Umbilical cord (tissue), 2 donors: ENCODE results near the gene GIN1. TPM values are rescaled to one million over a fixed set of nuclear protein-coding genes. Genes with fewer than 3 reads are reported as not detected.
"Not testable (repeated sequence)": the region's sequence is repeated elsewhere in the genome, so short reads cannot be mapped to it uniquely, and the experiment has no call there.

Source experiments
- DNase-seq: peaks from one replicate; pipeline ENCODE4 v3.0.0-alpha.2; 2015; ENCODE audit warnings: low spot score
- total RNA-seq: library from RNA; depleted of rRNA; stranded (reverse); fragments of >200 nt; gene quantifications from one replicate; pipeline ENCODE4 v1.2.3, GENCODE V29; 2014; ENCODE audit warnings: low replicate concordance; ENCODE audit not compliant: insufficient read depth

The GIN1 gene
- total RNA-seq = 11.3 TPM

- DNase-seq = peak; percentile 99
Measured at GRCh38 chr5:103119765-103120606, at the start of gene GIN1, which contains the start of gene PPIP5K2. GIN1 (minus strand) TSS chr5:103120138; CDS start chr5:103108707, 11,431 bp downstream. PPIP5K2 (plus strand) TSS chr5:103120301; CDS start chr5:103129590, 9,289 bp downstream.

- no peak for DNase-seq
Measured at GRCh38 chr5:103166706-103167105, 46.8 kb upstream of the GIN1 start.

DNA sequence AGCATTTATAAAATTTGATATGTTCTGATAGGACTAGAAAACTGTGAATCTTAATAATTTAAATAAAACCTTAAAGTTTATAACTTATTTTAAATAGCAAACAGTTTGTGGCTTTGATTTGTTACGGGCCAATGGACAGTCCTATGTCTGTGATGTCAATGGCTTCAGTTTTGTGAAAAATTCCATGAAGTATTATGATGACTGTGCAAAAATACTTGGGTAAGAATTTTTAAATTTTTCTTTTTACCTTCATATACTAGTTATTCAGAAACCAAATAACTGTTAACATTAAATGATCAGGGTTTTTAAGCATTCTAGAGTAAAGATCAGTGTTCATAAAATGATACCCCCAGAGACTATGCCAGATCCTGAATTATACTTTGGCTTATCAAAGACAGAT, 31.2 kb upstream of the GIN1 start:
- no peak for DNase-seq

- no peak for DNase-seq
Measured at GRCh38 chr5:103148213-103148612, 28.3 kb upstream of the GIN1 start.

DNA sequence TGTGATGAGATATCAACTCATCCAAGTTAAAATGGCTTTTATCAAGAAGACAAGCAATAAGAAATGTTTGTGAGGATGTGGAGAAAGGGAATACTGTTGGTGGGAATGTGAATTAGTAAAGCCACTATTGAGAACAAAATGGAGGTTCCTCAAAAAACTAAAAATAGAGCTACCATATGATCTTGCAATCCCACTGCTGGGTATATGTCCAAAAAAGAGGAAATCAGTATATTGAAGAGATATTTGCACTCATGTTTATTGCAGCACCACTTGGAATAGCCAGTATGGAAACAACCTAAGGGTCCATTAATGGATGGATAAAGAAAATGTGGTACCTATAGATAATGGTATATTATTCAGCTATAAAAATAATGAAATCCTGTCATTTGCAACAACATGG, 25.3 kb upstream of the GIN1 start:
- DNase-seq = no peak

DNA sequence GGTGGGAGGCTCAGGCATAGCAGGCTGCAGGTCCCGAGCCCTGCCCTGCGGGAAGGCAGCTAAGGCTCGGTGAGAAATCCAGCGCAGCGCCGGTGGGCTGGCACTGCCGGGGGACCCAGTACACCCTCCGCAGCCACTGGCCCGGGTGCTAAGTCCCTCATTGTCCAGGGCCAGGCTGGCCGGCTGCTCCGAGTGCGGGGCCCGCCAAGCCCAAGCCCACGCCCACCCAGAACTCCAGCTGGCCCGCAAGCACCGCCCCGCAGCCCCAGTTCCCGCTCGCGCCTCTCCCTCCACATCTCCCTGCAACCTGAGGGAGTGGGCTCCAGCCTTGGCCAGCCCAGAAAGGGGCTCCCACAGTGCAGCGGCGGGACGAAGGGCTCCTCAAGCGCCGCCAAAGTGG, 22.2 kb upstream of the GIN1 start:
- DNase-seq = not testable (repeated sequence)

DNA sequence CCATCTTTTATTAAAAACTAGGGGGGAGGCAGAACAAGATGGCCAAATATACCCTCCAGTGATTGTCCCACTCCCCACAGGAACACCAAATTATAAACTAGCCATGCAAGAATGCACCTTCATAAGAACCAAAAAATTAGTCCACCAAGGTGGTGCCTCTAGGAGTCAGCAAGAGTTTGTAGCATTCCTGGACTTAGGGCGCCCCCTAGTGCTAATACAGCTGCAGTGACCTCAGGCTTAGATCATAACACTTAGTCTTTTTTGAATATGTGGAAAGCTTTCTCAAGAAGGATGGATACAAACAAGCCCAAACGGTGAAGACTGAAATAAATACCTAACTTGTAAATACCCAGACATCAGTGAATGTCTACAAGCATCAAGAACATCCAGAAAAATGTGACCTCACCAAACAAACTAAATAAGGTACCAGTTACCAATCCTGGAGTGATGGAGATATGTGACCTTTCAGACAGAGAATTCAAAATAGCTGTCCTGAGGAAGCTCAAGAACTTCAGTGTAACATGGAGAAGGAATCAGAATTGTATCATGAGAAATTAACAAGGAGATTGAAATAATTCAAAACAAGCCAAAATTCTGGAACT, 19.4 kb upstream of the GIN1 start:
- peak; percentile 48 for DNase-seq

DNA sequence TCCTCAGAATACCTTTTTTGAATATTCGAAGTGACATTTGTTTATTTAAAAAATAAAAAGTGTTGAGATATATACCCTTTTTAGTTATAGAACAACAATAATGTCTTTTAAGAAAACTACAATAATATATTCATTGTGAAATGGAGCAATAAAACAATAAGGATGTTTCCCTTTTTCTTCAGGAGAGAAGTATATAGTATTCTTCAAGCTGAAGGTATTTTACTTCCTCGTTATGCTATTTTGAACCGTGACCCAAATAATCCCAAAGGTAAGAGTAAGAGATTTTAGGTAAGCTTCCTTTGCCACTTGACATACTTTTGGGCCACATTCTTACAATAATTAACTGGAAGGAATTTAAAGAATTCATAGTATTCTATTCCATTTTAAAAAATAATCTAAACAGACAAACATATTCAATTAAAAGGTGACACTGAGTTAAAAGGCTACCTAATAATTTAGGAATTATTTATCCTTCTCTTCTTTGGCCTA, 18.3 kb upstream of the GIN1 start:
- DNase-seq = no peak

DNA sequence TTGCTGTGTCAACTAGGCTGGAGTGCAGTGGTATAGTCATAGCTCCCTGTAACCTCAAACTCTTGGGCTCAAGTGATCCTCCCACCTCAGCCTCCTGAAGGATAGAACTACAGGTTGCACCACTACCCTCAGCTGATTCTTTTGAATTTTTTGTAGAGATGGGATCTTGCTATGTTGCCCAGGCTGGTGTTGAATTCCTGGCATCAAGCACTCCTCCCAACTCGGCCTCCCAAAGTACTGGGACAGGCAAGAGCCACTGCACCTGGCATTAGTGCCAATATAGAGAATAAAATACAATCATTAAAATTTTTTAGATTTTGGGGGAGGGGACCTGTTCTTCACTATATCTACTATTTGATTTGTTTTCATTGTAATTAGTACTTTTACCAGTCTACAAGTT, 15.5 kb upstream of the GIN1 start:
- no peak for DNase-seq

- DNase-seq = no peak
Measured at GRCh38 chr5:103133231-103133630, 13.3 kb upstream of the GIN1 start.

DNA sequence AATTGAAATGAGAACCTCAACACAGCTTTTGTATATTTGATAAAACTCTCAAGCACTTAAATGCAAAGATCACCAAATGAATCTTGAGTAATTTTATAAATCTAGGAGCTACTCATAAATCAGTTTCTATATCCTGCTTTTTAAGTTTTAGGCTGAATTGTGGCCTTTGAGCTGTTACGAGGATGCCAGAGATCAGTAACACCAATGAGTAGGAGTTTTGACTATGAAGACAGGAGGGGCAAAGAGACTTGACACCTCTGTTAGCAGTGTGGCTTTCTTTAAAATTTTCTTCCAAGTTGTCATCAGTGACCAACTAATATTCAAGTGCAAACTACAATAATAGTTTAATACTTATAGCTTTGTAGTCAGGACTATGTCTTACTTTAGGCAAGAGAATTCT, 12.7 kb upstream of the GIN1 start:
- DNase-seq = no peak

- DNase-seq = no peak
Measured at GRCh38 chr5:103128202-103128601, 8.3 kb upstream of the GIN1 start.

GRCh38 chr5:103127292-103127817, 7.4 kb upstream of the GIN1 start:
- DNase-seq = no peak

GRCh38 chr5:103126557-103126956, 6.6 kb upstream of the GIN1 start:
- DNase-seq = no peak

GRCh38 chr5:103122242-103122641, 2.3 kb upstream of the GIN1 start:
- no peak for DNase-seq

DNA sequence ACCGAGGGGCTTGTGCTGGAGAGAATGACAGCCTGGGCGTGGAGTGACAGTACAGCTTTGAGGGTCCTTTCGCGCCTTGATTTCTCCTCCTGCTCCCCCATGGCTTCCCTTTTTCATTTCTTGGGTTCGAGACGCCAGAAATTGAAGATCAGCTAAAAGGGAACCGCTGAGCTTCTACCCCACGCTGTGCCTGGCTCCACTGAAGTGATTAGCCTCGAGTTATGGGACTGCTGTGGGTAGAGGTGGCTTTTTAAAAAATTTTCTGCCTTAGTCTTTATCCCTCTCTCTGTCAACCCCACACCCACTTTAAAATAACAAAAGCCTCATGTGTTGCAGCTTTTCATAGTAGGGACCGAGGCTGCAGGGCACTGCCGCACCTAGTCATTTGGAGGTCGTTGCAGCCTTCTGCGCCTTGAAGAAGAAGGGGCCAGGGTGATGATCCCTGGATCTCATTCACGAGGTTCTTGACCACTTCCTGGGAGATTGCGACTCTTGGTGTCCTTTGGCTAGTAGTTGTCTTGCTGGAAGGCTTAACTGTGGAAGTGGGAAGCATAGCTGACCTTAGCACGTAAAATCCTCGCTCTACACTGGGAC, 766 bp upstream of the GIN1 start:
- peak; percentile 33 for DNase-seq

DNA sequence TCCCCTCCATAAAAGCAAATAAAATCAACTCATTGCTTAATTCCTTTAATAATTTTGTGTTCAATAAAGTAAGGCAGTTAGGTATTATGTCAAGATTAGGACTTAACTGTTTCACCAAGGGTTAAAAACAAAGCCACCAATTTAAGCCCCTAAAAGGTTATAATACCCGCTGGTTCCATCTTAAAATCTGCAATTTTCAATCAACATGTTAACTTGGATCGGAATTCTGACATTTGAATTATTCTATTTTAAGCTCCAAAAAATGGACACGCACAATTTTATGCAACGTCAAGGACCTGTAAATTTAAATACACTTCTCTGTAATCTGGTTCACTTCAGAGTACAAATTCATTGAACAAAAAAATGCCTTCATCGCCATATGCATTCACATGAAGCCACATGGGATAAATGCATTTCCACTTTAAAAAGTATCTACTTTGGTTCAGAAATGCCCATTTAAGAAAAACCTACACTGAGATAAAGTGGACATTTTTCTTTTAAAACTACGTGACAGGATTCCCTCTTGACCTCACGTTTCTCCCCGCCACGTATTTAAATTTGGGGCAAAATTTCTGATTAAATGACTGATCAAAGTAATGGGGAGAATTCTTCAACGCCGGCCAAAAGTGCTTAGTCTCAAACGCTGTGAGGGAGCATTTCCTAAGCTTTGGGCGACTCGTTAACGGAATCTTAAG, 721 bp downstream of the GIN1 start:
- no peak for DNase-seq

- DNase-seq = no peak
Measured at GRCh38 chr5:103117471-103117991, 2.4 kb downstream of the GIN1 start.

GRCh38 chr5:103114440-103114839, 5.5 kb downstream of the GIN1 start:
- no peak for DNase-seq

DNA sequence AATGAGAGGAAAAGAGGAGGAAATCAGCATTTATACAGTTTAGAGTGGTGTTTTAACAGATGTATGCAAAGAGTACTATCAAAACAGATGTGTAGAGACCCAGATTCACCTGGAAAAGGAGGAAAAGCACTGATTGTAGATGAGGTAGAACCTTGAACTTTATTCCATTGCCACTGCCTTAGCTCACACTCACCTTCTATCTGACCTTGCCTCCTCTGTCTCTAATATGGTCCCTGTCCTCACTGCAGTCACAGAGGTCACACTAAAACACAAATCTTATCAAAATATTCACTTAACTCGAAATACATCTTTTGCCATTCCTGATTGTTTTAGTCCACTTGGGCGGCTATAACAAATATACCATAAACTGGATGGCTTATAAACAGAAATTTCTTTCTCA, 7.0 kb downstream of the GIN1 start:
- DNase-seq = no peak

GRCh38 chr5:103111468-103111867, 8.5 kb downstream of the GIN1 start:
- no peak for DNase-seq
